Measurements from ENCODE around the gene PXT1.
"Not testable (repeated sequence)": the region's sequence is repeated elsewhere in the genome, so short reads cannot be mapped to it uniquely, and the experiment has no call there.

The PXT1 gene

DNA sequence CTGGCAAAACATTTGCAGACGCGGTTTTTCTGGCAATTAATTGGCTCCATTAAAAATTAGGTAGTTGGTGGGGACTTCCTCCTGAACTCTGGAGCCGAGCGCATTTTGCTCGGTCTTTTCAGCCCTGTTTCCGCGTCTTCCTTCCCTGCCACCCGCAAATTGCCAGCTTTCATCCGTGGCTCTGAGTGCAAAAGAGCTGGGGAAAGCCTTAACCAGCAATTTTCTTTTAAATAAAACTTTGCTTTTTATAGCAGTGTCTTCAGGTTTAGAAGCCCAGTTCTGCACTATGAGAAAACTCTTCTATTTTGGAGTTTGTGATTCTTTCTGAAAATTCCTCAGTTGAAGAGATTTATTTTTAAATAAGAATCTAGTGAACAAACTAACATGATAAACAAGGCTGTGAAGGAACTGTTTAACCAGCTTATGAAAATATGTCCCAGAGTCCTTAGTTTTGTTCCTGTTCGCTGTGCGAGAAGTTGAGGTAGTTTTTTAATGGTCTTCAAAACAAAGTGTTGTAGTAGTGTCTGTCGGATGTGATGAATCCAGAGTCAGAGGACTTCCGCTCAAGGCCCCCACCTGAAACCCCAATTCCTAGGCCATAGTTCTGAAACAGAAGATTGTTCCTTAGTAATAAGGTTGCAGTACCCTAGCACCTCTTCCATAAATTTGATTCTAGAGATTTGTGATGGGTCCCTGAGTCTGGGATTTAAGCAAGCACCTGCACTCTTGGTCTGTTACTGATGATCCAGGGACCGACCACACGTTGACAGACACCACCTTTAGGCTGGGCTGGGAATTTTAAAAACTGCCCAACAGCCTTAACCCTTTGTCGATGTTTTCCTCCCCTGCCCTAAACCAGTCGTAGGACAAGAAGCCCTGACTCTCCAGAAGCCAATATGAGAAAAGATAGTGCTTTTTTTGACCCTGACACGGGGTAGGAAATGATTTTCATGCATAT is 1.1 kb upstream of the PXT1 start:
- no peak for DNase-seq

DNA sequence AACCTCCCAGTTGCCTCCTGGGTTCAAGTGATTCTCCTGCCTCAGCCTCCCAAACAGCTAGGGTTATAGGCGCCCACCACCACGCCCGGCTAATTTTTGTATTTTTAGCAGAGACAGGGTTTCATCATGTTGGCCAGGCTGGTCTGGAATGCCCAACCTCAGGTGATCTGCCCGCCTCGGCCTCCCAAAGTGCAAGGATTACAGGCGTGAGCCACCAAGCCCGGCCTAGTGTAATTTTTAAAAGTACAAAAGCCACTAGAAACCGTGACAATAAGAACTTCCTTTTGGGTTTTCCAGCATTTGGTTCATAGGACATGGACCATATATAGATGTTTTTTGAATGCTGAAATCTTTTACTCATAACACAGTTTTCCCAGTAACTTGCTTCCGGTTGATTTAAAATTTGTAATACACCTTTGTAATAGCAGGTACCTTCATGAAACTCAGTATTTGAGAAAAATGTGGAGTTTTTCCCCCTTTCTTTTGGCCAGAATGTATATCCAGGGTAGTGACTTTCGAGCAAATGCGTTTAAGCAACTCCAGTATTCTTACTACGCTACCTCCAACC is 467 bp downstream of the PXT1 start:
- no peak for DNase-seq

DNA sequence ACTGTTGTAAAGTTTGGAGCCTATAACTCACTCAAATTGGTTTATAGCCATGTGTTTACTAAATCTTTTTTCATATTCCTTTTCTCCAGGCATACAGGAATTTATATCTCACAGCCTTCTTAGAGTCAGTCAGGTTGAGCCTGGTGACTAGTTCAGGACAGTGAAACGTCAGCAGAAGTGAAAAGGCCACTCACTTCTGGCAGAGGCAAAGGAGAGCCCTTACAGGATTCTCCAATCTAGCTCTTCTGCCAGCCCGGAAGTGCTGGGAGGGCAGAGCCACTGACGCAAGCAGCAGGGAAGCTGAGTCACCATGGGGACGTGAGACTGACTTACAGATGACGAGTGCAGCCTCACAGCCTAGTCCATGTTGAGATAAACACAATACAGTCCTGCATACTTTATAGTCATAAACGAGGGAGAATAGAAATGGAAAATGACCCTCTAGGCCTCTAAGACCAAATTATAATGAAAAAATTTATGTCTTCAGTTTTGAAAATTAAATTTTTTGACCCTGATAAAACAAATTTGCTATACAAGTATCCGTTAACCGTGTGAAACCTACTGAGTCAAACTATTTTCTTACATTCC is 1.3 kb downstream of the PXT1 start:
- peak; percentile 73 to 76 for DNase-seq

DNA sequence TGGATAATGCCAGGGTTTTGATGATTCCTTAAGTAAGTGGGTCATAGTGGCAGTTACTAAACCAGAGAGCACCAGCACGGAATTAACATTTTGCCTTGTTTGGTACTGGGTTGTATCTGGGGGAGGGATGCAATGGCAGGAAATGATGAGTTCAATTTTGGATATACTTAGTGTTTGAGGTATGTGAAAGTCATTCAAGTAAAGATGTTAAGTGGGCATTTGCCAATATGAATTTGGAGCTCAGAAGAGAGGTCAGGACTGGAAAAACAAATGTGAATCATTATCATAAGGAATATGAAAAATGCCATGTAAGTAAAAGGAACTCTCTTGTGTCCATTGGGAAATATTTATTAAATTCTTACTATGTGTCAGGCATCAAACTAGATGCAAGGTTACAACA is 6.2 kb downstream of the PXT1 start:
- no peak for DNase-seq

DNA sequence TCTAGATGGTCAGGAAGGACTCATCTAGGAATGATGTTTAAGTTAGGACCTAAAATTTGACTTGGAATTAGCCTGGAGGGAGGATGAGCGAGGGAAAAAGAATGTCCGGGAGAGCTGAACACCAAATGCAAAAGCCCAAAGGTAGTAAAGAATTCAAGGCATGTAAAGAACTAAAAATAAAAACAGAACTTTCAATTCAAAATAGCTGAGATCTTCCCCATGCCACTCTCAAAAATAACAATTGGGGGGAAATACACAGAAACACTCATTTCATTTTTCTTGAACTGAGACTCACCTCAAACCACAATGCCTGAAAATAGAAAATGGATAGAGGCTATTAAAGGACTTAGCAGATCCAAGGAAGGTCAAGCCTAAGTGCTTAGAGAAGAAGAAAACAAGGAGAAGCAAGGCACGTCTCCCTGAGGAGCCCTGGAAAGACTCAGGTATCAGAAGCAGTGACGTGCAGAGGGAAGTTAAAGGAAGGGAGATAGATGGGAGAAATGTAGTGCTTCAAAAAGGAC is 10.4 kb downstream of the PXT1 start:
- DNase-seq, result no peak

DNA sequence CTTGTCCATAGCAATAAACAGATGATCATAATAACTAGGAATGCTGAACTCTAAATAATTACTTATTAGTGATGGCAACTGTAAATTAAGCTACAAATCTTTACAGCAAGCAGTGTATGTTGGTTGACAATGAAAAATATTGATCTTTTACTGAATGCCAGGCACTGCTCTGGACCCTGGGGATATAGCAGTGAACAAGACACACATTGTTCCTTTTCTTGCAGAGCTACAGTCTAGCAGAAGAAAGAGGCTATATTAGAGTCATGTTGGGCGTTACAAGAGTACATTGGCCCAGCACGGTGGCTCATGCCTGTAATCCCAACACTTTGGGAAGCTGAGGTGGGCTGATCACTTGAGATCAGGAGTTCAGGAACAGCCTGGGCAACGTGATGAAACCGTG is 11.5 kb downstream of the PXT1 start:
- no peak for DNase-seq

DNA sequence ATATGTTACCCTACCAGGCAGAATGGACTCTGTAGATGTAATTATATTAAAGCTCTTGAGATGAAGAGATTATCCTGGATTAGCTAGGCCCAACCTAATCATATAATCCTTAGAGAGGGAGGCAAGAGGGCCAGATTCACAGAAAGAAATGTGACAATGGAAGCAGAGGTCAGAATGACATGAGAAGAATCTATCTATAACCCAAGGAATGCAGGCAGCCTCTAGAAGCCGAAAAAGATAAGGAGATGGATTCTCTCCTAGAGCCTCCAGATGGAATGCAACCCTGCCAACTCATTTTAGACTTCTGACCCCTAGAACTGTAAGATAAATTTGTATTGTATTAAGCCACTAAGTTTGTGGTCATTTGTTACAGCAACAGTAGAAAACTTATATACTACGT is 12.3 kb downstream of the PXT1 start:
- DNase-seq, result no peak

DNA sequence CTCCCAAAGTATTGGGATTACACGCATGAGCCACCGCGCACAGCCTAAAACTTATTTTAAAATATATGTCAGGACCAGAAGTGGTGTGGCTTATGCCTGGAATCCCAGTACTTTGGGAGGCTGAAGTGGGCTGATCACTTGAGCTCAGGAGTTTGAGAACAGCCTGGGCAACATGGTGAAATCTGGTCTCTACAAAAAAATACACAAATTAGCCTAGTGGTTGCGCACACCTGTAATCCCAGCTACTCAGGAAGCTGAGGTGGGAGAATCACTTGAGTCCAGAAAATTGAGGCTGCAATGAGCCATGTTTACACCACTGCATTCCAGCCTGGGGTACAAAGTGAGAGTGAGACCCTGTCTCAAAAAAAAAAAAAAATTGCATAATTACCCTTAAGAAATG is 13.7 kb downstream of the PXT1 start:
- DNase-seq, result no peak

DNA sequence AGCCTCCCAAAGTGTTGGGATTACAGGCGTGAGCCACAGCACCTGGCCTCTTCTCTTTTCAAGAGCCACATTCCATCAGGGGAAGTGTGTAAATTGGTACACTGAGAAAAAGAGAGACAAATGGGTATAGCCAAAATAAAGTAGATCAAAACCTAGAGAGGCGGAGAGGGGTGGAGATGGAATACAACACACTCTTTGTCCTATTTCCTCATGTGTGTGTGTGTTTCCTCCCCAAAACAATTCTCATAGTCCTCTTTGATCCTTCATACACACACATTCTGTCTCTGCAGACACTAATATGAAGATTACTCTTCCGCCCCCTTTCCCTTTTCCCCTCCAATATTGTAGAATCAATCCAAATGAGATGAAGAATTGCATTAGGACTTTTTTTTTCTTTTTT is 16.0 kb downstream of the PXT1 start:
- no peak for DNase-seq

DNA sequence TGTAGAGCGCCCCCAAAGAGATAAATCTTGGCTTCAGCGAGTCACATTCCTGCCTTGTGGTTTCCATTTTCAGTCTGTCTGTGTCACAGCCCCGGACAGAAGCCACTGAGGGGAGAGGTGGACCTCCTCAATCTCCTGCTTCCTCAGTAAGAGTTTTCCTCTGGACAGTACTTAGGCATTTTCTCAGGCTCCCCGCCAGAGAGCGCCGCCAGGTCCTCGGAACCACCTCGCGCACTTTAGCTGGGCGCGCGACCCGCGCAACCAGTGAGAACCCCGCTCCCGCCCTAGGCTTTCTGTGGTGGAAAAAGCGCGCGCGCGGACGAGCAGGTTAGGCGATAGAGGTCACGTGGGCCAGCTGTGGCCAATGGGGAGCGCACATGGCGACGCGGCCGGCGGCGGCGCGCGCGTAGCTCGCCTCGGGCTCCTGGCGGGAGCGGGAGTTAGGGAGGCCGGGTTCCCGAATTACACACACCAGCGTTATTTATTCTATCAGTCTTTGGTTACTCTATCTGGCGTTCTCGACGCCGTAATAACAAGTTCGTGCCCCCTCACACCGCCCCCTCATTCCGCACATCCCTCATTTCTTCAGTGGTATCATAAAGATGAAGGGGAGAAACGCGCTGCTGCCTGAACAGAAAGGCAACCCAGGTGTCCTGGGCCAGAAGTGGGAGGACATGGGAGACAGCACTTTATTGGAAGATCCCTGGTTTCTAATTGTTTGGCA is 19.4 kb downstream of the PXT1 start:
- DNase-seq, result peak; percentile 96 to 97

DNA sequence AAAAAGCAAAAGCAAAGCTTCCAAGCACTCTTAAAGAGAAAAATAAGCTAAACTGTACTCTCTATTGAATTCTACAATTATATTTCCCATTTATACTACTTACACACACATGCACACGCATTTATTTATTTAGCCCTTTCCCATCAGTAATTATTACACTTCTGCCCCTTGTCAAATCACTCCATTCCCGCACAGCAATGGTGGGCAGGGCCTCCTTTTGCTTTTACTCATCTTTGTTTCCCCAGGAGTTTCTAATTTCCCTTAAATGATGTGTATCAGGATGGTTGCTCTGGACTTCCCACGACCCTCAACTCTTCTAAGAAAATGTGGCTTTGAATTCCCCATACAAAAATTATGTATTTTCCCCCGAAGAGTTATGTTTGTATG is 19.9 kb downstream of the PXT1 start:
- no peak for DNase-seq

DNA sequence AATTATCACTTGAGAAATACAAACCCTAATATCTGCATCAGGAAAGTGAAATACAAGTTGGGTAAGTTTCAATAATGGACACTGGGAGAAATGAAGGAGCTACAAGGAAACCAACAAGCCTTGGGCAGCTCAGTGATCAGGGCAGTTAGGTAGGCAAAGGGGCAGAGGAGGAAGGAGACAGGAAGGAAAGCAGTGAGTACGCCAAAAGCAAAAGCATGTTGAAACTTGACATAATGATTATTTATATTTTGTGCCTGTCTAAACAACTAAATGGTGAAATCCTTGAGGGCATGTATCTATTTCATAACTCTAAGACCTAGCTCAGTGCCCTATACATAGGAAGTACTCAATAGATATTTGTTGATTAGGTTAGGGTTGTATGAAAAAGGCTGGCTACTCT is 23.3 kb downstream of the PXT1 start:
- DNase-seq, result no peak

DNA sequence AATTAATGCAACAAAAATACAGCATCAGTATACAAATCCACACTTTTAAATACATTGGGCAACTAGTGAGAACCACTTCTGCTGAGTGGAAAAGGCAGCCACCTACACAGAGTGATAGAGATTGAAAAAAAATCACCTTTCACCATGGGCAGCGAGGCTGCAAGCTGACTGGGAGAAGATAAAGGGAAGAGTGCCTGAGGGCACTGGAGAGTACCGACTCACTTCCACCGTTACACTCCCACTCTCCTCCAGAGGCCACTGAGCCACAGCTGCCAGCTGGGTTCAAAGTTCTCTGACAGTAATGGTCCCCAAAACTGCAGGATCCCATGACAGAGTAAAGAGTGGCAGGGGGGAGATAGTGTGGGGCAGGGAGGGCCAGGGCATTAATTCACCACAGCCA is 24.1 kb downstream of the PXT1 start:
- DNase-seq, result no peak

DNA sequence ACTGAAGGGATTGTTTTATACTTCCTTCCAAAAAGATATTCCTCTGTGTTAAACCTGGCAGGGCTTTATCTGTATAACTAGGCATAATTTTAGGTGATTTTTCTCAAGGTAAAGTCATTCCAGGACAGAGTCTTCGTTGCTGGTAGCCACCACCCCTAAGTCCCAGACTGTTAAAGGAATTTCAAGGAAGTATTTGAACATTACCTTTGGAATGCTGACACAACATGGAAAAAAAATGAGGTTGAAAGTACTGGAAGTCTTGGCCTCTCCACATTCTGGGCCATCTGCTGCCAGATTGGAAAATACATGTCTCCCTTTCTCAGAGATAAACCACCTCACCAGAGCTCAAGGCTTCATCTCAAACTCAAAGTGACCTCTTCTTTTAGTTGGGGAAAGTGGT is 28.2 kb downstream of the PXT1 start:
- DNase-seq, result no peak

DNA sequence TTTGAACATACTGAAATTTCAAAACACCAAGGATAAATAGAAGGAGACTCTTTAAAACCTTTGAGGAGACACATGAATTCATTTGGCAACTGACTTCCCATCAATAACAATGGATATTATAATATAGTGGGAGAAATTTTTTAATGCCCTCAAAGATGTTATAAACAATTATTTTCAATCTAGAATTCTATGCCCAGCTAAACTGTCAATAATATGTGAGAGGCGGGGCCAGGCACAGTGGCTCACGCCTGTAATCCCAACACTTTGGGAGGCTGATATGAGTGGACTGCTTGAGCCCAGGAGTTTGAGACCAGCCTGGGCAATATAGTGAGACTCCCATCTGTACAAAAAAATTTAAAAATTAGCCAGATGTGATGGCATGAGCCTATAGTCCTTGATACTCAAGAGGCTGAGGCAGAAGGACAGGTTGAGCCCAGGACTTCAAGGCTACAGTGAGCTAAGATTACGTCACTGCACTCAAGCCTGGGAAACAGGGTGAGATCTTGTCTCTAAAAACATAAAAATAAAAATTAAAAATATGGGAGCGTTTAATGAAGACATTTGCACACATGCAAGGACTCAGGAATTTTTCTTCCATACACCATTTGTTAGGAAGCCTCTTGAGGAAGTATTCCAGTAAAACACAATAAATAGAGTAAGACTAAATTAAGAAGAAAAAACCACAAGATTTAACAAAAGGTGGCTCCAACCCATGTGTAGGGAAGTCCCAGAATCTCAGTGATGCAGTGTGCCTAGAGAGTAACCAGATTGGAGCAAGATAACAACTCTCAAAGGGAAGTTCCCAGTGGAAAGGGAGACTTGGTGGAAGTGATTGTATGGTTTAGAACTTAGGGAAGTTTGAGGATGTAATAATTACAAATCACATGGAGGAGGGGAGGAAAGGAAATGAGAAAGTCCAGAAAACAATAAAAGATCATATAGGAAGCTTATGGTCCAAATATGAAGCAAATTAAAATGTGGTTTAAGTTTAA is 28.9 kb downstream of the PXT1 start:
- no peak for DNase-seq

DNA sequence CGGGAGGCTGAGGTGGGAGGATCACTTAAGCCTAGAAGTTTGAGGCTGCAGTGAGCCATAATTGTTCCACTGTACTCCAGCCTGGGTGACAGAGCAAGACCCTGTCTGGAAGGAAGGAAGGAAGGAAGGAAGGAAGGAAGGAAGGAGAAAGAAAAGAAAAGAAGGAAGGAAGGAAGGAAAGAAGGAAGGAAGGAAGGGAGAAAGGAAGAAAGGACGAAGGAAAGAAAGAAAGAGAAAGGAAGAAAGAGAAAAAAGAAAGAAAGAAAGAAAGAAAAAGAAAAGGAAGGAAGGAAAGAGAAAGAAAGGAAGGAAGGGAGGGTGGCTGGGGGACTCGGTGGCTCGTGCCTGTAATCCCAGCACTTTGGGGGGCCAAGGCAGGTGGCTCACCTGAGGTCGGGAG is 32.9 kb downstream of the PXT1 start:
- not testable (repeated sequence) for DNase-seq

DNA sequence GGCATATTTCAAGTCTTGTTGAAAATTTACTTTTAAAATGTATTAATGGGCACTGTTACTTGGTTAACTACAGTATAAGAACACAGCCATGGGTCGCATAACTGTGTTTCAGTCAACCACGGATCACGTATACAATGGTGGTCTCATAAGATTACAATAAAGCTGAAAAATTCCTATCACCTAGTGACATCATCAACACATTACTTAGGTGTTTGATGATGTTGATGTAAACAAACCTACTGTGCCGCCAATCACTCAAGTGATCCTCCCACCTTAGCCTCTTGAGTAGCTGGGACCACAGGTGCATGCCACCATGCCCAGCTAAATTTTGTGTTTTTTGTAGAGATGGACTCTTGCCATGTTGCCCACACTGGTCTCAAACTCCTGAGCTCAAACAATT is 38.5 kb downstream of the PXT1 start:
- DNase-seq, result no peak

DNA sequence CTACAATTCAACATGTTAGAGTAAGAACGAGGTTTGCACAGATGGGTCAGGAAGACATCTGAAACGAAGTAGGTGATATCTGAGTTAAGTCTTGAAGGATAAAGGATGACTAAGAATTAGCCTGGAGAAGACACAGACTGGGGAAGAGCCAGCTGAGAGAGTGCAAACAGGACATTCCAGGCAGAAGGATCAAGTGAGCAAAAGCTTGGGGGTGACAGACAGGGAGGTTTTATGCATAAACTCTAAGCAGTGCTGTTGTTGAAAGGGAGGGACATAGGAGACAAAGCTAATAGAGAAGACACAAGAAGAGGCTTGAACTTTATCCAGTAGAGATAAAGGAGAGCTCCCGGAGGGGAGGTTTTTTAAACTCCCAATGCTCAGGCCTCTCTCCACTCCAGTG is 40.2 kb downstream of the PXT1 start:
- no peak for DNase-seq

DNA sequence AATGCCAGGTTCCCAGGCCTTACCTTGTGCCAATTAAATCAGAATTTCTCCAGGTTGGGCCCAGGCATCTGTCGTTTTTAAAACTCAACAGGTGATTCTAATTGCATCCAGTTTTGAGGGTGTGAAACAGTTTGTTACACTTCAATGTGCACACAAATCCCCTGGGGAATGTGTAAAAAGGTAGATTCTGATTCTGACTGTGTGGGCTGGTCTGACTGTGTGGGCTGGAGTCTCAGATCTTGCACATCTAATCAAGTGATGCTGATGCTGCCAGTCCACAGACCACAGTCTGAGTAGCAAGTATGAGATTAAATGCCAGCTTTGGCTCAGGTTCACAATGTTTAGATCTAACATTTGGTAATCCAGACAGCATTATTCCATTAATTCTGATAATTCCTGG is 42.7 kb downstream of the PXT1 start:
- DNase-seq, result no peak

DNA sequence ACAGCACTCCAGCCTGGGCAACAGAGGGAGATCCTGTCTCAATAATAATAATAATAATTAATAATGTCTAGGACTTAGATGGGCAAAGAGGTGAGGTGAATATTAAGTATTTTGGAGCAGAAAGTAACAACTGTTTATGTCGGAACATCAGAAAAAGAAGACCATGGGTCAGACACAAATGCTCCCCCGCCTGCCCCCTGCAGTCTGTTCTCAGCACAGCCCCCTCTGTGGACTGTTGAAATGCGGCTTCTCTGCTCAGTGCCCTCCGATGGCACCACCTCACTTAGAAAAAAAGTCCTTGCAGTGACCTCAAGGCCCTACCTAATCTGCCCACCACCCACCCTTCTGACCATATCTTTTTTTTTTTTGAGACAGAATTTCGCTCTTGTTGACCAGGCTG is 50.0 kb downstream of the PXT1 start:
- no peak for DNase-seq

DNA sequence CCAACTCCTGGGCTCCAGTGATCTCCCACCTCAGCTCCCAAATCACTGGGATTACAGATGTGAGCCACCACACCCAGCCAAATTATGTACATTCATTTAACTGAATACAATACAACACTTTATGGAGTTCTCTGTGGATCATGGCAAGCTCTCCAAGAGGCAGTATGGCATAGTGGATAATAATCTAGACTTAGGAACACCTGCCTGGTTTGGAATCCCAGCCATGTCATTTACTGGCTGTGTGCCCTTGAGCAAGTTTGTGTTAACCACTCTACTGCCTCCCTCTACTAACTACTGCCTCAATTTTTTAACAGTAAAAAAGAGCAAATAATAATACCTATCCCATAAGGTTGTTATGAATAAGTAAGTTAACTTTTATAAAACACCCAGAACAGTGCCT is 53.3 kb downstream of the PXT1 start:
- DNase-seq, result no peak
